BLaER1 treated with 17β-estradiol and CSF1 and Interleukin-3, amounts not matched to agents 10 nM and 100 nM (cell line): ENCODE measurements around the gene LPO.

Experiments
- H3K27ac ChIP-seq, 11 experiments: shearing (Covaris generic); formaldehyde crosslinking; 2 replicates each; pipeline ENCODE4 v1.8.1; 2022
- H3K27me3 ChIP-seq, 11 experiments: shearing (Covaris generic); formaldehyde crosslinking; 2 replicates each; pipeline ENCODE4 v1.8.1; 2022
- H3K36me3 ChIP-seq, 11 experiments: shearing (Covaris generic); formaldehyde crosslinking; 2 replicates each; pipeline ENCODE4 v1.8.1; 2022
- H3K4me1 ChIP-seq, 10 experiments: shearing (Covaris generic); formaldehyde crosslinking; 2 replicates each; pipeline ENCODE4 v1.8.1; 2022
- H3K4me2 ChIP-seq, 11 experiments: shearing (Covaris generic); formaldehyde crosslinking; 2 replicates each; pipeline ENCODE4 v1.8.1; 2022
- H3K4me3 ChIP-seq, 10 experiments: shearing (Covaris generic); formaldehyde crosslinking; 2 replicates each; pipeline ENCODE4 v1.8.1; 2022
- H3K9ac ChIP-seq, 11 experiments: shearing (Covaris generic); formaldehyde crosslinking; 2 replicates each; pipeline ENCODE4 v1.8.1; 2022
- H3K9me3 ChIP-seq, 11 experiments: shearing (Covaris generic); formaldehyde crosslinking; replicated peaks in 1 of 11; 2 replicates each; pipeline ENCODE4 v1.8.1; 2022
- H4K20me1 ChIP-seq, 11 experiments: shearing (Covaris generic); formaldehyde crosslinking; 2 replicates each; pipeline ENCODE4 v1.8.1; 2022
- Cebpa-rat ChIP-seq, 11 experiments: shearing (Covaris generic); IDR thresholded peaks; 2 replicates each; pipeline ENCODE4 v1.8.1; 2022

Gene LPO

DNA sequence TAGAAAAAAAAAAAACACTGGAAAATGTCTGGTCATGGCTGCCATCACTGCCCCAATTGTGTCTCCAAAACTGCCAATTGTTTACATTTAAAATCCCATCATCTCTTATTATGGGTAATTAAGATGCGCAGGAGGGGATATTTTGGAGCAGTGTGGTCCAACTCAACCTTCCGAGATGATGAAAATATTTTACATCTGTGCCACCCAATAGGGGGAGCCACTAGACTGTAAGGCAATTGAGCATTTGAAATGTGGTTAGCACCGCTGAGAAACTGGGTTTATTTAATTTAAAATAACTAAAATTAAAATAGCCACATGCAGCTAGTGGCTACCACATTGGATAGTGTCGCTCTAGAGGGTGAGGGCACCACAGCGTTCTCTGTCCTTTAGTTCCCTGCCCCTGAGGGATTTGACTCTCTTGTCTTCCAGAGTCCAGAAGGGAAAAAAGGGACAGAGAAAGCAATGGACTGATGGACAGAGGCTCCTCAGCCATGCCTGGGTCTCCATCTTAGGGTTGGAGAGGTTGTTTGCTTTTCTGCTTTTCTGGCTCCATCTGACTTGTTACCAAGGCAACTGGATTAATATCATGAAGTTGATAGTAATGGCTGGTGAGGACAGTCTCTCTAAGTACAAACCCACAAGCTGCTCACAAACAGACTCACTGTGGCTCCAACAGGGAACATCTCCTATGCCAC, 38.9 kb downstream of the LPO start:
- Histone ChIP-seq H3K9me3 (peaks cover 0 to 14% (median 0%) of the 10 kb centered on the region in 11 experiments; a peak in 7 of 22 replicates), H3K4me2 (peak overlapping the region in 8 of 11 experiments; percentile 1 to 74 (median 34); a peak in 9 of 22 replicates), H3K9ac (peak overlapping the region in 5 of 11 experiments; percentile 7 to 78 (median 37); a peak in 5 of 22 replicates), H3K27ac (peak overlapping the region in 8 of 11 experiments; percentile 55 to 97 (median 92); a peak in 15 of 22 replicates), H3K4me3 (no peak overlapping the region), H3K27me3 (no peaks in the 10 kb centered on the region), H3K36me3 (0 out of 22 replicates have a peak, but pooled peaks cover 0 to 3% (median 0%) of the 10 kb centered on the region in 11 experiments), H3K4me1 (peaks cover 0 to 59% (median 51%) of the 10 kb centered on the region in 10 experiments; a peak in 18 of 20 replicates), H4K20me1 (no peaks in the 10 kb centered on the region)
- TF ChIP-seq Cebpa-rat (IDR thresholded peaks at IDR 0.05) = no peak

DNA sequence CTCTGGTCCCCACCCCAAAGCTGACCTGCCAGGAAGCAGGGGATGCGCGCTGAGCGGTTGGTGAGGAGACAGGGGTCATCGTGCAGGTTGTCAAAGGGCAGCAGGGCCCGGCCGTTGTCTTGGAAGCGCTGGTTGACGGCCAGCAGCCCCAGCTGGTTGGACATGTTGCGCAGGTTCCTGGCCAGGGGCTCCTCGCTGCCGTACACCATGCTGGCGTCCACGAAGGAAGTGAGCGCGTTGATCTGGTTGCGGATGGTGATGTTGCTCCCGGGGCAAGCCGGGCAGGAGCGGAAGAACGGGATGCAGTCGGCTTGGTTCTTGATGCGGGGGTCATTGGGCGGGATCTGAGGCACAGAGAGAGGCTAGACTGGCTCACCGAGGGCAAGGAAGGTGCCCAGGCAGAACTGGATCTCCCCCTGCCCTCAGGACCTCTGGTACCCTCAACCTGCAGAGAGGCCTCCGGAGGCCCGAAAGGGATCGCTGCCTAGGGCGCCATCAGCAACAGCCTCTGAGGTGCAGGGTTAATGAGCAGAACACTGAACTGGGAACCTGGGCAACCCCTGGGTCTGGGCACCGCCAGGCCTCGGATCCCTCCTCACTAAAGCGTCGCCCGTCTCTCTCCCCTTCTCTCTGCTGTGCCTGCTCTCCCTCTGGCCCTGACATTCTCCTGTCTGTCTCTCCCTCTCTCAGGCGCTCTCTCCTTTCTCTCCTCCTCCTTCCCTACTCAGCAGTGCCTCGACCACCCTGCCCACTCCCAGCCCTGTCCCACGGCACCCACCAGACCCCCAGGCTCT, 39.6 kb downstream of the LPO start:
- TF ChIP-seq Cebpa-rat (IDR thresholded peaks at IDR 0.05) = no peak
- Histone ChIP-seq H3K4me1 (peaks cover 0 to 65% (median 57%) of the 10 kb centered on the region in 10 experiments; a peak in 18 of 20 replicates), H3K27me3 (no peaks in the 10 kb centered on the region), H3K4me2 (peak overlapping the region in 8 of 11 experiments; percentile 16 to 80 (median 50); a peak in 9 of 22 replicates), H4K20me1 (no peaks in the 10 kb centered on the region), H3K9me3 (peaks cover 0 to 18% (median 0%) of the 10 kb centered on the region in 11 experiments; a peak in 7 of 22 replicates), H3K4me3 (no peak overlapping the region), H3K27ac (peak overlapping the region in 8 of 11 experiments; percentile 55 to 97 (median 92); a peak in 16 of 22 replicates), H3K9ac (peak overlapping the region in 6 of 11 experiments; percentile 15 to 78 (median 58); a peak in 9 of 22 replicates), H3K36me3 (0 out of 22 replicates have a peak, but pooled peaks cover 0 to 3% (median 0%) of the 10 kb centered on the region in 11 experiments)

DNA sequence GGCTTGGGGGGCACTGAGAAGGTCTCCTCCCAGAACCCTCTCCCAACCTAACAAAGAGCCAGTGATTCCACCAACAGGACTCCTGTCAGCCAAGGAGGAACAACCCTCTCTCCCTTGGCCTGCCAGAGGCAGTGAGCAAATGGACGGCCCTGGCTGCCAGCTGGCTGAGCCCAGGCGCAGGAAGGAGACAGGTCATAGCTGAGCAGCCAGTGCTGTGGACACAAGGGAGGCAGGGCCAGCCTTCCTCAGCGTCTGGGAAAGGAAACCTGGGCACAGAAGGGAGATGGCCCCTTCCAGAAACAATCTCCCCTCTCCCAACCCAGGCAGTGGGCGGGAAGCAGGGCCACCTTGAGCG, 40.3 kb downstream of the LPO start:
- no peak for TF ChIP-seq Cebpa-rat (IDR thresholded peaks at IDR 0.05)
- H3K27me3 ChIP-seq = no peaks in the 10 kb centered on the region
- H3K4me2 ChIP-seq = peak overlapping the region in 10 of 11 experiments; percentile 1 to 80 (median 32); a peak in 12 of 22 replicates
- H3K27ac ChIP-seq = peak overlapping the region in 8 of 11 experiments; percentile 55 to 97 (median 92); a peak in 16 of 22 replicates
- H3K9me3 ChIP-seq = peaks cover 0 to 18% (median 0%) of the 10 kb centered on the region in 11 experiments; a peak in 7 of 22 replicates
- H3K4me1 ChIP-seq = peaks cover 5 to 66% (median 63%) of the 10 kb centered on the region in 10 experiments; a peak in 19 of 20 replicates
- H4K20me1 ChIP-seq = no peaks in the 10 kb centered on the region
- H3K4me3 ChIP-seq = no peak overlapping the region
- peak overlapping the region in 6 of 11 experiments; percentile 15 to 78 (median 58); a peak in 9 of 22 replicates for H3K9ac ChIP-seq
- 0 out of 22 replicates have a peak, but pooled peaks cover 0 to 3% (median 0%) of the 10 kb centered on the region in 11 experiments for H3K36me3 ChIP-seq

DNA sequence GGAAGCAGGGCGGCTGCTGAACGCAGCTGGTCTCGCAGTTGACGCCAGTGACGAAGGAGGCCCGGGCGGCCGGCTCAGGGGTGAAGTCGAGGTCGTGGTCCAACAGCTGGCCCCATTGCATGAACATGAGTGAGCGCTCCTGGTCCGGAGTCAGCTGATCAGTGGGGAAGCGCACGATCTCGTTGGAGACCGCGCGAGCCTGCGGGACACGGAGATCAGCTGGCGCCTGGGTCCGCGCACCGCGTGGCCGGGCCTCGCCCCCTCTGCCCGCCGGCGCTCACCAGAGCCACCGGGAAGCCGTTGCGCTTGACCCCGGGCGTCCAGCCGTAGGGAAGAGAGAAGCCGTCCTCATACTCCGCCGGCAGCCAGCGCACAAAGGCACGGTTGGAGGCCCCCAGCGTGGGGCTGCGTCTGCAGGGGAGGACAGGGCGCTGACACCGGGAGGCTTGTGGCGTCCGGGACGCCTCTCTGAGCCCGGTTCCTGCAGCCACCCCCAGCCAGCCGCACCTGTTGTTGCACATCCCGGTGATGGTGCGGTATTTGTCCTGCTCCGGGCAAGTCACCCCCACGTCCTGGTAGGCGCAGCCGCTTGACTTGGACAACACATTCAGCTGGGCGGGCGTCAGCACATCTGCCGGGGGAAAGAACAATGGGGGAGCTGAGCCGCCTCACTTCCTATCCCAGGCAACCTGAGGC, 40.8 kb downstream of the LPO start:
- Histone ChIP-seq H3K9me3 (peaks cover 0 to 18% (median 0%) of the 10 kb centered on the region in 11 experiments; a peak in 7 of 22 replicates), H3K36me3 (0 out of 22 replicates have a peak, but pooled peaks cover 0 to 3% (median 0%) of the 10 kb centered on the region in 11 experiments), H3K4me3 (no peak overlapping the region), H3K27me3 (no peaks in the 10 kb centered on the region), H3K27ac (peak overlapping the region in 8 of 11 experiments; percentile 55 to 97 (median 92); a peak in 16 of 22 replicates), H3K9ac (peak overlapping the region in 6 of 11 experiments; percentile 15 to 78 (median 58); a peak in 9 of 22 replicates), H3K4me1 (peaks cover 11 to 71% (median 68%) of the 10 kb centered on the region in 10 experiments), H4K20me1 (no peaks in the 10 kb centered on the region), H3K4me2 (peak overlapping the region in 10 of 11 experiments; percentile 1 to 80 (median 32); a peak in 14 of 22 replicates)
- TF ChIP-seq Cebpa-rat (IDR thresholded peaks at IDR 0.05) = no peak

DNA sequence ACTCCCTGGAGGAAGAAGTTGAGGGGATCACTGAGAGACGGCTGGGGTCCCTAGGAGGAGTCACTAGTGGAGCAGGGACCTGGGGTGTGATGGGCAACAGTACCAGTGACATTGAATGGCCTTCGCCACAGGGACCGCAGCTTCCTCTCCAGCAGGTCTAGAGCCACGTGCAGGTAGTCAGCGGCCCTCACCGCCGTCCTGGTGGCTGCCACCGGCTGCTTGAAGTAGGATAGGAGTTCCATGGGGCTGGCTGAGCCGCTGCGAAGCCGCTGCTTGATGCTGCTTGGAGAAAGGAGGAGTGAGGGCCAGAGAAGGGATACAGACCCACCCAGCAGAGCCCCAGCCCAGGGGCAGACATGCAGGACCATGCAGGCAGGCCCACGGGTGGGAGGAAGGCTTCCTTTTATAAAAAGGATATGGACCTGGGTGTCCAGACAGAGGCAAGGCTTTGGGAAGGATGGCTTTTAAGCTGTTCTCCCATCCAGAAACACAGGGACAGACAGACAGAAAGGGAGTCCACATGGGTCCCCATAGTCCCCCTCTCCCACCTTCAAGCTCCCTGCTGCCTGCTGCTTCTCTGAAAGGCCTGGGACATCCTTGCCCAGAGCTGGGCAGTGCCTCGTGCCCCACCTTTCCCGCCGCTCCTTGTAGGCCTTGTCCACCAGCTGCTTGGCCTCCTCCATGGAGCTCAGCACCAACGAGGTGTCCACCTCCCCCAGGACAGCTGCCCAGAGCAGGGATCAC, 41.5 kb downstream of the LPO start:
- no peak overlapping the region for H3K4me3 ChIP-seq
- H3K27ac ChIP-seq = peak overlapping the region in 8 of 11 experiments; percentile 83 to 97 (median 92); a peak in 16 of 22 replicates

DNA sequence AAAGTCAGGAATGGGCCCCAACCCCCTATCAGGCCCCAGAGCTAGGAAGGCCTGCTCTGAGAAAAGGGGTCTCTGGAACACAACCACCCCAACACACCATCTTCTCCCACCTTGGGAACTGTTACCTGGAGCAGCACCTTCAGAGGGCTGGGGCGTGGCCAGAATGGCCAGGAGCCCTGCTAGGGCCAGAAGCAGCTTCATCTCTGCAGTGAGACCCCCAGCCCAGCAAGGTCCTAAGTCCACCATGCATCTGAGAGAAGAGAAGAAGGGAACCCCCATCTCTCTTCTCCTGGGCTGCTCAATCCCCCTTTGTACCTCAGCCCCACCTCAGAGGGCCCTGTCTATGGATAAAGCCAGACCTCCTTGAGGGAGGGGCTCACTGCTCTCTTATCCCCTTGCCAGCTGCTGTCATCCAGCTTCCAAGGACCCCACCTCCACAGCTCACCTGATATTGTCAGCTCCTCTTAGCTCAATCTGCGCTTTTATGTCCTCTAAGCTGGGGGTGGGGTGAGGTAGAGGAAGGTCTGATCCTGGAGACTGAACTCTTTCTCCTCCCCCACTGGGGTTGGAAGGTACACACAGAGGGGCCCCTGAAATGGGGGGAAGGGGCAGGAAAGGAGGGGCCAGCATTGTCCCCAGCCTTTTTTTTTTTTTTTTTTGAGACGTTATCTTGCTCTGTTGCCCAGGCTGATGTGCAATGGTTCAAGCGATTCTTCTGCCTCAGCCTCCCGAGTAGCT, 42.3 kb downstream of the LPO start, which contains the start of gene MPO:
Gene MPO, minus strand, starts transcription at position 456 of the 738 bp plus-strand sequence. Its CDS starts 177 bp downstream, at position 279.
- TF ChIP-seq Cebpa-rat (IDR thresholded peaks at IDR 0.05) = no peak
- no peaks in the 10 kb centered on the region for H3K27me3 ChIP-seq
- no peaks in the 10 kb centered on the region for H4K20me1 ChIP-seq
- peaks cover 0 to 18% (median 0%) of the 10 kb centered on the region in 11 experiments; a peak in 7 of 22 replicates for H3K9me3 ChIP-seq
- 0 out of 22 replicates have a peak, but pooled peaks cover 0 to 3% (median 0%) of the 10 kb centered on the region in 11 experiments for H3K36me3 ChIP-seq
- H3K27ac ChIP-seq = peak within 1 kb of the TSS in 9 of 11 experiments; percentile 57 to 97 (median 90); a peak in 18 of 22 replicates
- peak within 1 kb of the TSS in 9 of 11 experiments; percentile 32 to 87 (median 72); a peak in 18 of 22 replicates for H3K4me2 ChIP-seq
- H3K9ac ChIP-seq = peak within 1 kb of the TSS in 8 of 11 experiments; percentile 56 to 79 (median 69); a peak in 15 of 22 replicates
- H3K4me3 ChIP-seq = 0 out of 20 replicates have a peak within 1 kb of the TSS, but pooled peaks of 1 of the 10 experiments have one; percentile 2
- peaks cover 25 to 86% (median 83%) of the 10 kb centered on the region in 10 experiments for H3K4me1 ChIP-seq

More for the DNA sequence above, 41.5 kb downstream of the LPO start:
- peaks cover 18 to 78% (median 76%) of the 10 kb centered on the region in 10 experiments for H3K4me1 ChIP-seq
- peak overlapping the region in 9 of 11 experiments; percentile 2 to 87 (median 70); a peak in 15 of 22 replicates for H3K4me2 ChIP-seq
- 0 out of 22 replicates have a peak, but pooled peaks cover 0 to 3% (median 0%) of the 10 kb centered on the region in 11 experiments for H3K36me3 ChIP-seq
- H3K9ac ChIP-seq = peak overlapping the region in 7 of 11 experiments; percentile 31 to 79 (median 69); a peak in 10 of 22 replicates
- no peak for TF ChIP-seq Cebpa-rat (IDR thresholded peaks at IDR 0.05)
- H4K20me1 ChIP-seq = no peaks in the 10 kb centered on the region
- no peaks in the 10 kb centered on the region for H3K27me3 ChIP-seq
- H3K9me3 ChIP-seq = peaks cover 0 to 18% (median 0%) of the 10 kb centered on the region in 11 experiments; a peak in 7 of 22 replicates
